Measurements from ENCODE around the gene ETV2.
"Not testable (repeated sequence)": the region's sequence is repeated elsewhere in the genome, so short reads cannot be mapped to it uniquely, and the experiment has no call there.

The ETV2 gene

DNA sequence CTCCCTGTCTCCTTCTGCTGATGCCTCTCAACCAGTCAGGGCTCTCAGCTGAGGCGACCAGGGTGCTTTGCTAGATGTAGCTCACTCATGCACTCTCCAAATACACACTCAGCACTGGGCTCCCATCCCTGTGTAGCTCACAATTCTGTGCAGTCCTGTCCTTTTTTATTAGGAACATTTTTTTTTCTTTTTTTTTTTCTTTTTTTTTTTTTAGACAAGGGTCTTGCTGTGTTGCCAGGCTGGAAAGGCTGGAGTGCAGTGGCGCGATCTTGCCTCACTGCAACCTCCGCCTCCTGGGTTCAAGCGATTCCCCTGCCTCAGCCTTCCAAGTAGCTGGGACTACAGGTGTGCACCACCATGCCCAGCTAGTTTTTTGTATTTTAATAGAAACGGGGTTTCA lies 13.3 kb downstream of the ETV2 start:
- H3K4me1 ChIP-seq (ENCODE audit: control insufficient read depth, insufficient read depth, low read length); H3K9me3 ChIP-seq (ENCODE audit: control insufficient read depth, insufficient read depth, low read depth, low read length); H3K27ac ChIP-seq (ENCODE audit: extremely low read depth, low read depth, low read length); H3K4me3 ChIP-seq (ENCODE audit: low read depth, low read length): not testable (repeated sequence)
- TF ChIP-seq, protein P1, sequence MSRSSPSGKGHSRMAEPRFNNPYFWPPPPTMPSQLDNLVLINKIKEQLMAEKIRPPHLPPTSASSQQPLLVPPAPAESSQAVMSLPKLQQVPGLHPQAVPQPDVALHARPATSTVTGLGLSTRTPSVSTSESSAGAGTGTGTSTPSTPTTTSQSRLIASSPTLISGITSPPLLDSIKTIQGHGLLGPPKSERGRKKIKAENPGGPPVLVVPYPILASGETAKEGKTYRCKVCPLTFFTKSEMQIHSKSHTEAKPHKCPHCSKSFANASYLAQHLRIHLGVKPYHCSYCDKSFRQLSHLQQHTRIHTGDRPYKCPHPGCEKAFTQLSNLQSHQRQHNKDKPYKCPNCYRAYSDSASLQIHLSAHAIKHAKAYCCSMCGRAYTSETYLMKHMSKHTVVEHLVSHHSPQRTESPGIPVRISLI (tag by site-specific recombination; IDR thresholded peaks at IDR 0.05) = peak; percentile 96
- POLR2A ChIA-PET = interaction anchor here (0.7 to 1.8 kb wide), 2 partner anchors 10 to 196 kb away, joined by 3 to 7 read pairs; no protein-coding TSS in a partner anchor
- H3K36me3 ChIP-seq (ENCODE audit: control insufficient read depth in 2 of 2, insufficient read depth in 1 of 2, low read length in 2 of 2) = peaks cover 82 to 98% of the 10 kb centered on the region in 2 experiments
- CTCF ChIA-PET = interaction anchor here (0.6 to 1.7 kb wide), 4 partner anchors 38 to 165 kb away, joined by 3 to 5 read pairs (median 4); no protein-coding TSS in a partner anchor

- H3K27ac ChIP-seq (ENCODE audit: extremely low read depth, low read depth, low read length) = peak overlapping the region; percentile 9; the same call in 1 of the 2 replicates
- TF ChIP-seq ZNF596 (tag by site-specific recombination; IDR thresholded peaks at IDR 0.05) (peak; percentile 98), PRDM1 (tag by site-specific recombination; IDR thresholded peaks at IDR 0.05) (peak; percentile 98), GLIS2 (tag by site-specific recombination; IDR thresholded peaks at IDR 0.05) (no peak), ZNF366 (tag by site-specific recombination; conservative IDR thresholded peaks at IDR 0.05) (0 out of 2 replicates have a peak, but pooled peaks have one; percentile 46), BCL11B (tag by site-specific recombination; IDR thresholded peaks at IDR 0.05; ENCODE audit: low read depth) (no peak)
- no peaks in the 10 kb centered on the region; the same call in 1 of the 2 replicates for H3K9me3 ChIP-seq (ENCODE audit: control insufficient read depth, insufficient read depth, low read depth, low read length)
- ChIA-PET CTCF (interaction anchor here (0.7 to 2.0 kb wide), 6 partner anchors 18 to 611 kb away, joined by 3 to 8 read pairs (median 4); no protein-coding TSS in a partner anchor), POLR2A (interaction anchor here (0.7 to 2.6 kb wide), 4 partner anchors 8 to 37 kb away, joined by 3 to 26 read pairs (median 4); partner anchors contain the start of gene COX6B1)
- H3K36me3 ChIP-seq (ENCODE audit: control insufficient read depth in 2 of 2, insufficient read depth in 1 of 2, low read length in 2 of 2) = peaks cover 77 to 98% of the 10 kb centered on the region in 2 experiments
- no peak overlapping the region for H3K4me3 ChIP-seq (ENCODE audit: low read depth, low read length)
- no peaks in the 10 kb centered on the region for H3K4me1 ChIP-seq (ENCODE audit: control insufficient read depth, insufficient read depth, low read length)
Measured at GRCh38 chr19:35655600-35655999, 14.1 kb downstream of the ETV2 start.

DNA sequence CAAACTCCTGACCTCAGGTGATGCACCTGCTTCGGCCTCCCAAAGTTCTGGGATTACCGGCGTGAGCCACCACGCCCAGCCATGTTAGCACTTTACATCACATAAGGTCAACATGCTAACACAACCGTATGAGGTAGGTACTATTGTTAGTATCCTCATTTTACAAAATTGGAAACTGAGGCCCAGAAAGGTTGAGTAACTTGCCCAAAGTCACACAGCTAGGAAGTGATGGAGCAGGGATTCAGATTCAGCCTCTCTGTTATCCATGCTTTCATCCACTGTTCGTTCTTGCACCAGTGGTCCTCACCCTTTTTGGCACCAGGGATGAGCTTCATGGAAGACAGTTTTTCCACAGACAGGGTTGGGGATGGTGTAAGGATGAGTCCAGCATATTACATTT lies 15.2 kb downstream of the ETV2 start:
- Histone ChIP-seq H3K4me3 (ENCODE audit: low read depth, low read length) (no peak overlapping the region), H3K9me3 (ENCODE audit: control insufficient read depth, insufficient read depth, low read depth, low read length) (no peaks in the 10 kb centered on the region; the same call in 1 of the 2 replicates), H3K27ac (ENCODE audit: extremely low read depth, low read depth, low read length) (no peak overlapping the region), H3K4me1 (ENCODE audit: control insufficient read depth, insufficient read depth, low read length) (no peaks in the 10 kb centered on the region), H3K36me3 (ENCODE audit: control insufficient read depth in 2 of 2, insufficient read depth in 1 of 2, low read length in 2 of 2) (peaks cover 71 to 87% of the 10 kb centered on the region in 2 experiments)
- TF ChIP-seq ZNF776 (tag by site-specific recombination; IDR thresholded peaks at IDR 0.05; ENCODE audit: borderline replicate concordance) (no peak), ZNF133 (tag by site-specific recombination; IDR thresholded peaks at IDR 0.05) (no peak), ZNF621 (tag by site-specific recombination; IDR thresholded peaks at IDR 0.05) (no peak), ZNF768 (tag by site-specific recombination; IDR thresholded peaks at IDR 0.05) (peak; percentile 93; the same call in 1 of the 2 replicates), GFI1B (tag by site-specific recombination; IDR thresholded peaks at IDR 0.05) (no peak), ZNF366 (tag by site-specific recombination; conservative IDR thresholded peaks at IDR 0.05) (no peak), FEZF1 (tag by site-specific recombination; IDR thresholded peaks at IDR 0.05) (no peak), ZNF24 (tag by site-specific recombination; IDR thresholded peaks at IDR 0.05) (no peak), KLF7 (tag by site-specific recombination; IDR thresholded peaks at IDR 0.05; ENCODE audit: borderline replicate concordance) (no peak), KLF17 (tag by site-specific recombination; IDR thresholded peaks at IDR 0.05) (0 out of 2 replicates have a peak, but pooled peaks have one; percentile 20)
- TF ChIP-seq, protein P2, sequence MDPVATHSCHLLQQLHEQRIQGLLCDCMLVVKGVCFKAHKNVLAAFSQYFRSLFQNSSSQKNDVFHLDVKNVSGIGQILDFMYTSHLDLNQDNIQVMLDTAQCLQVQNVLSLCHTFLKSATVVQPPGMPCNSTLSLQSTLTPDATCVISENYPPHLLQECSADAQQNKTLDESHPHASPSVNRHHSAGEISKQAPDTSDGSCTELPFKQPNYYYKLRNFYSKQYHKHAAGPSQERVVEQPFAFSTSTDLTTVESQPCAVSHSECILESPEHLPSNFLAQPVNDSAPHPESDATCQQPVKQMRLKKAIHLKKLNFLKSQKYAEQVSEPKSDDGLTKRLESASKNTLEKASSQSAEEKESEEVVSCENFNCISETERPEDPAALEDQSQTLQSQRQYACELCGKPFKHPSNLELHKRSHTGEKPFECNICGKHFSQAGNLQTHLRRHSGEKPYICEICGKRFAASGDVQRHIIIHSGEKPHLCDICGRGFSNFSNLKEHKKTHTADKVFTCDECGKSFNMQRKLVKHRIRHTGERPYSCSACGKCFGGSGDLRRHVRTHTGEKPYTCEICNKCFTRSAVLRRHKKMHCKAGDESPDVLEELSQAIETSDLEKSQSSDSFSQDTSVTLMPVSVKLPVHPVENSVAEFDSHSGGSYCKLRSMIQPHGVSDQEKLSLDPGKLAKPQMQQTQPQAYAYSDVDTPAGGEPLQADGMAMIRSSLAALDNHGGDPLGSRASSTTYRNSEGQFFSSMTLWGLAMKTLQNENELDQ (tag by site-specific recombination; IDR thresholded peaks at IDR 0.05; ENCODE audit: low read depth) = no peak
- POLR2A ChIA-PET = interaction anchor here (0.6 to 2.6 kb wide), 5 partner anchors 9 to 1168 kb away, joined by 3 to 26 read pairs (median 4); partner anchors contain the start of genes ATP4A and COX6B1
- CTCF ChIA-PET = interaction anchor here (1.0 to 2.4 kb wide), 7 partner anchors 17 to 612 kb away, joined by 3 to 8 read pairs (median 6); no protein-coding TSS in a partner anchor
